Central memory CD8-positive, alpha-beta T cell (primary cell): ENCODE measurements around the gene SNTB2.

Source experiments
- ATAC-seq: fragments of 150-1000 bp; cut with Tn5 transposase; replicated peaks from 2 replicates; pipeline ENCODE4 v1.10.0; 2022; ENCODE audit warnings: mild to moderate bottlenecking, moderate FRiP score, moderate number of reproducible peaks; ENCODE audit not compliant: poor library complexity, severe bottlenecking; ENCODE audit errors: extremely low read depth
- DNase-seq, 2 donors: peaks; one replicate each; pipeline ENCODE4 v3.0.0; 2021; ENCODE audit warnings: low spot score in 2 of 2
- H3K27ac Mint-ChIP-seq: one replicate; pipeline ENCODE4 v1.8.0; 2022; ENCODE audit warnings: low read depth, mild to moderate bottlenecking, moderate library complexity, mixed read lengths
- H3K27me3 Mint-ChIP-seq: one replicate; pipeline ENCODE4 v1.8.0; 2022; ENCODE audit warnings: mixed read lengths
- H3K36me3 Mint-ChIP-seq: one replicate; pipeline ENCODE4 v1.8.0; 2022; ENCODE audit warnings: mild to moderate bottlenecking, moderate library complexity, mixed read lengths; ENCODE audit not compliant: insufficient read depth
- H3K4me1 Mint-ChIP-seq: one replicate; pipeline ENCODE4 v1.8.0; 2022; ENCODE audit warnings: mixed read lengths
- H3K4me3 Mint-ChIP-seq: one replicate; pipeline ENCODE4 v1.8.0; 2022; ENCODE audit warnings: mild to moderate bottlenecking, moderate library complexity, mixed read lengths
- H3K9me3 Mint-ChIP-seq: one replicate; pipeline ENCODE4 v1.8.0; 2022; ENCODE audit warnings: mixed read lengths

Gene SNTB2

DNA sequence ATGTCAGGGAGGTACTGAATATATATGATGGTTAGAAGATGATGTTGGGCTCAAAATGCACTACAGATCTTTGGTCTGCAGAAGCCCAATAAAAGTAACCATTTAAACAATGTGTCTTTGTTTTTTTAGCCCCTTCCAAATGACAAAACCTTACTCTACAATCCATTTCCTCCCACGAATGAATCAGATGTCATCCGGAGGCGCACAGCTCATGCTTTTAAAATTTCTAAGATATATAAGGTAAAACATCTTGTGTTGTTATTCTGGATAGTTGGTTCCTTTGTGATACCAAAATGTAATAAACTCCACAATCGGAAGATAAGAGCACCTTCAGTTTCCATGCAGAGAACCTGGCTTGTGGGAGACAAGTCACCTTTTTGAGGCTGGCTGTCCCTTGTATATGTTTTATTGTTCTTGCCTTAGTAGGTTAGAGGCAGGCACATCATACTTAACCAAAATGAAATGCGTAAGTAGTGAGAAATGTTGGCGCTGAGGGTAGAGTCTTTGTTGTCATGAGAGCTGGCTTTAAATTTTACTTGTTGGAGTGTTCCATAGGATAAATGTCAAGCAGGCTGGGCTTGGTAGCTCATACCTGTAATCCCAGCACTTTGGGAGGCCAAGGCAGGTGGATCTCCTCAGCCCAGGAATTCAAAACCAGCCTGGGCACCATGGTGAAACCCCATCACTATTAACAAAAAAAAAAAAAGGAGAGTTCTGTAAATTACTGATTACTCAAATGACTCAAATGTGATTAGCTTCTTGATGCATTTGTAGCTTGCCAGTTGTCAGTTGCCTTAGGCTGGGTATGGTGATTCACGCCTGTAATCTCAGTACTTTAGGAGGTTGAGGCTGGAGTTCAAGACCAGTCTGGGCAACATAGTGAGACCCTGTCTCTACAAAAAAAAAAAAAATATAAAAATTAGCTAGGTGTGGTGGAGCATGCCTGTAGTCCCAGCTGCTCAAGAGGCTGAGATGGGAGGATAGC lies 19.7 kb upstream of the SNTB2 start:
- ATAC-seq: no peak
- Mint-ChIP-seq H3K36me3 (peaks cover 37% of the 10 kb centered on the region), H3K4me1 (peaks cover 22% of the 10 kb centered on the region), H3K27me3 (no peaks in the 10 kb centered on the region), H3K27ac (peak overlapping the region; percentile 75), H3K4me3 (no peak overlapping the region), H3K9me3 (no peaks in the 10 kb centered on the region)
- no peak for DNase-seq

DNA sequence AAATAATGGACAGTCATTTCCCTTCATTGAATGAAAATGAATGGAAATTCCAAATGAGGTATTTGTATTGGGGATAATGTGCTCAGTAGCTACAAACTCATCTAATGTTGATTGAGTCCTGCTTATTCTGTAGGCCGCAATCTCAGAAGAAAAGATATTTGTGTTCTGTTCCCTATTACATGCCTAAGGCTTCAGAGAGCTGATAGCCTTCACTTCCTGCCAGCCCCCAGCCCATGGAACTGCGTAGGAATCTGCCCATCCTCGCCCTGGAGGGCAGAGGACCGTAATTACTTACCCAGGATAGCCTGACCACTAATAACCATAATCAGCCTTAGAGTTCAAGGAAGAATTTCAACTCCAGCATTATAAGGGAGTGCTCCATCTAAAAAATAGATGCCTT lies 17.9 kb upstream of the SNTB2 start:
- H3K9me3 Mint-ChIP-seq: no peaks in the 10 kb centered on the region
- no peak for ATAC-seq
- H3K4me1 Mint-ChIP-seq: peaks cover 22% of the 10 kb centered on the region
- DNase-seq: no peak
- H3K27me3 Mint-ChIP-seq: no peaks in the 10 kb centered on the region
- peaks cover 22% of the 10 kb centered on the region for H3K36me3 Mint-ChIP-seq
- H3K4me3 Mint-ChIP-seq: no peak overlapping the region
- no peak overlapping the region for H3K27ac Mint-ChIP-seq

DNA sequence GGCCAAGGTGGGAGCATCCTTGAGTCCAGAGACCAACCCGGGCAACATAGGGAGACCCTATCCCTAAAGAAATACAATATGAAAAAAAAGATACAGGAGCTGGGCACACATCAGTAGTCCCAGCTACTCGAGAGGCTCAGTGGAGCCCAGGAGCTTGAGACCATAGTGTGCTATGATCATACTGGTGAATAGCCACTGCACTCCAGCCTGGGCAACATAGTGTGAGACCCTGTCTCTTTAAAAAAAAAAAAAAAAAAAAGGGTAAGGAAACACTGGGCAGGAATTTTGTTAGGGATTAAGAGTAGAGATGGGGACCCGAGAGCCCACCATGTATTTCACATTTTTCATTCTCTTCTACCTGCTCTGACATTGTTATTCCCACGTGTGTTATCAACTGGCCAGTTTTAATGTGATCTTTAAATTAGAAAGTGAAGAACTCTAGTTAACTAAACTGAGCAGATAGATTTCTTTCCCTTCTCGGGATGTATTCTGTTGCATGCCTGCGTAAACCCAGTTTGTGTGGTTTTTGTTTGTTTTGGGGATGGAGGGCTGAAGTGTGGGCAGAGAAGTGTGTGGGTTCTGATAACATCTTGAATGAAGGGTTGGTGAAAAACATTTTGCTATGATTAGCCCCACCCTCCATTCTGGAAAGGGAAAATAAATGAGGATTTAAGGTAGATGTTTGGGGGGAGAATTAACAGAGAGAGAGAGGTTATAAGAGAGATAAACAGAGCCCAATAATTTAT lies 17.2 kb upstream of the SNTB2 start:
- DNase-seq (no peak), ATAC-seq (no peak)
- Mint-ChIP-seq H3K36me3 (peaks cover 20% of the 10 kb centered on the region), H3K4me1 (peaks cover 22% of the 10 kb centered on the region), H3K4me3 (no peak overlapping the region), H3K27me3 (no peaks in the 10 kb centered on the region), H3K27ac (no peak overlapping the region), H3K9me3 (no peaks in the 10 kb centered on the region)

DNA sequence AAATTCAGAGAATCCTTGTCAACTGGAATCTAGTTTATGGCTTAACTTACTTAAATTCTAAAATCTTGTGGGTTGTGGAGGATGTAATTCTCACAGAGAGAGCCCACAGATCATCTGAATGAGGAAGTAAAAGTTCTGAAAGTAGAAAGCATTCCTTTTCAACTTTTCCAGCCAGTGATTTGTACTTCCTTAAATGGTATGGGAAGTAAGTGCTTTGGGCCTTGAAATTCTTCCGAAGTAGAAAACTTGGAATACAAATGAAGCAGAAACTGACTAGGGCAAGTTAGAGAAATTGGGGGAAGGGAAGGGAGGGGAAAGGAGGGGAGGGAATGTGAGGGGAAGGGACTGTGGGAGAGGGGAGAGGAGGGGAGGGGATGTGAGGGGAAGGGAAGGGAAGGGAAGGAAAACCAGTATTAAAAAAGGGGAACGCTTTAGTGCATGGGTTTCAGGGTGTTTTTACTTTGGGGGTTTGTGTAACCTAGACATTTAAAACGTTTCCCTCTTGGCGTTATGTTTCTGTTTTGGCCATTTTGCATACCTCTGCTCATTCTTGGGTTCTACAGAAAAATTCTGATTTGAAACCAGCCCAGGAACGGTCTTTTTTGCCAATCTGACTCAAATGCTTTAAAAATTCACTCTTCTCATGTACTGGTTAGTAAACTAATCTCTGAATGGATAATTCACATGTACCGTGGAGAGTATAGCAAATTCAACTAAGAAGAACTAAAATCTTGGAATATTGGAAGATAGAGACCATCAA lies 15.5 kb upstream of the SNTB2 start:
- H3K4me1 Mint-ChIP-seq: peaks cover 14% of the 10 kb centered on the region
- ATAC-seq: no peak
- no peak overlapping the region for H3K4me3 Mint-ChIP-seq
- no peaks in the 10 kb centered on the region for H3K27me3 Mint-ChIP-seq
- no peak for DNase-seq
- no peak overlapping the region for H3K27ac Mint-ChIP-seq
- no peaks in the 10 kb centered on the region for H3K9me3 Mint-ChIP-seq
- peaks cover 16% of the 10 kb centered on the region for H3K36me3 Mint-ChIP-seq

DNA sequence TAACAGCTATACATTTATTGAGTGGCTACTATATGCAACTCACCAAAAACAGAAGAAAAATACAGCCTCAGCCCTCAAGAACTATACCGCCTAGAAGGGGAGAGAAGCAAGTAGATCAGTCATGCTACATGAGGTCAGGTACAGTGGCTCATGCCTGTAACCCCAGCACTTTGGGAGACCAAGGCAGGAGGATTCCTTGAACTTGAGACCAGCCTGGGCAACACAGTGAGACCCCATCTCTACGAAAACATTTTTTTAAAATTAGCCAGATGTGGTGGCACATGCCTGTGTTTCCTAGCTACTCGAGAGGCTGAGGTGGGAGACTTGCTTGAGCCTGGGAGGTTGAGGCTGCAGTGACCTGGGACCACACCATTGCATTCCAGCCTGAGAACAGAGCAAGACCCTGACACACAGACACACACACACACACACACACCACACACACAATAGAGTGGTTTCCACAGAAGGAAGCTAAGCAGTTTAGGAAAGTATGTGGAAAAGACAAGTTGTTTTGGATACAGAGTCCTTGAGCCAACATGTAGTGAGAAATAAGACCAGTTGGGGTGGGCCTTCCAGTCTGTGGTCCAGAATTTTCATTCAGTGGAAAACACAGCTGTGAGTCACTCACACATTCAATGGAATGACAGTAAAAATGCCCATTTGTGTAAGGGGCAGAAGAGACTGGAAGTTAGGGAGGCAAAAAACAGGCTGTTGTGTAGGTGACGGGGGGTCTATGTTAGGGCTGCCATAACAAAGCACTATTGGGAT lies 10.7 kb upstream of the SNTB2 start:
- DNase-seq: no peak
- H3K4me3 Mint-ChIP-seq: no peak overlapping the region
- peaks cover 8% of the 10 kb centered on the region for H3K4me1 Mint-ChIP-seq
- no peaks in the 10 kb centered on the region for H3K9me3 Mint-ChIP-seq
- no peak for ATAC-seq
- H3K36me3 Mint-ChIP-seq: no peaks in the 10 kb centered on the region
- no peak overlapping the region for H3K27ac Mint-ChIP-seq
- H3K27me3 Mint-ChIP-seq: no peaks in the 10 kb centered on the region

DNA sequence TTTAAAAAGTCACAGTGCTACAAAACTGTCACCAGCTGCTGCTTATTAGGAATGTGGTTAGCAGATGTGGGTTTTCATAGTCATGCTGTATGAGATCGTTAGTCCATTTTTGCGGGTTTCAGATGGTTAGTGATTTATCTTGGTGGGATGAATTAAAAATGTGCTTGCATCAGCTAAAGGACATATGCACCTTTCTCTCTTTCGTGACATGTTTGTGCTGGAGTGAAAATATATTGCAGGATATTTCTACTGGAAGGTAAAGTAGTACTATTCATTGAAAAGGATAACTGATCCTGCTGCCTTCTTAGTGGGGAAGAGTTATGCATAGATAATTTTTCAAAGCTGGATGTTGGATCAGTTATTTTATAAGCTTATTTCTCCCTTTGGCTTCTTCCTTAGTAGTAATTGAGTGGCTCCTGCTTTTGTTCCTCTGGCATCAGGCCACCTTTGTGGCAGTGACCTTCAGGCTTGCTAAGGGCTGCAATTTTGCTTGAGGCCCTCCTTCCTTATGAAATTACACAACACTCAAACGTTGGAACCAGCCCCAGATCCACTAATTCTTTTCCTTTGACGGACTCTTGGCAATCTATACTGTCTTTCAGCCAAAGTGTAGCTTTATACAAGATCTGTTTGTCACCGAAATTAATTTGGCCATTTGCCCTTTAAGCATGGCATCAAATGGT lies 7.5 kb upstream of the SNTB2 start:
- H3K27me3 Mint-ChIP-seq: no peaks in the 10 kb centered on the region
- DNase-seq (no peak), ATAC-seq (no peak)
- no peaks in the 10 kb centered on the region for H3K9me3 Mint-ChIP-seq
- H3K4me3 Mint-ChIP-seq: no peak overlapping the region
- H3K36me3 Mint-ChIP-seq: no peaks in the 10 kb centered on the region
- peaks cover 8% of the 10 kb centered on the region for H3K4me1 Mint-ChIP-seq
- H3K27ac Mint-ChIP-seq: no peak overlapping the region

DNA sequence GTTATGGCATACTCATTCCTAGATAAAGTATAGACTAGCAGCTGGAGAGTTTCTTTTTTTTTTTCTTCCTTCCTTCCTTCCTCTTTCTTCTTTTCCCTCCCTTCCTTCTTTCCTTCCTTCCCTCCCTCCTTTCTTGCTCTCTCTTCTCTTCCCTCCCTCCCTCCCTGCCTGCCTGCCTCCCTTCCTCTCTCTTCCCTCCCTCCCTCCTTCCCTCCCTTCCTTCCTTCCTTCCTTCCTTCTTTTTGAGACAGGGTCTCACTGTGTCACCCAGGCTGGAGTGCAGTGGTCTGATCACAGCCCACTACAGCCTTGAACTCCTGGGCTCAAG lies 7.0 kb upstream of the SNTB2 start:
- Mint-ChIP-seq H3K9me3 (no peaks in the 10 kb centered on the region), H3K27ac (no peak overlapping the region), H3K4me3 (no peak overlapping the region), H3K27me3 (no peaks in the 10 kb centered on the region), H3K4me1 (peaks cover 13% of the 10 kb centered on the region), H3K36me3 (no peaks in the 10 kb centered on the region)
- DNase-seq (no peak), ATAC-seq (no peak)

DNA sequence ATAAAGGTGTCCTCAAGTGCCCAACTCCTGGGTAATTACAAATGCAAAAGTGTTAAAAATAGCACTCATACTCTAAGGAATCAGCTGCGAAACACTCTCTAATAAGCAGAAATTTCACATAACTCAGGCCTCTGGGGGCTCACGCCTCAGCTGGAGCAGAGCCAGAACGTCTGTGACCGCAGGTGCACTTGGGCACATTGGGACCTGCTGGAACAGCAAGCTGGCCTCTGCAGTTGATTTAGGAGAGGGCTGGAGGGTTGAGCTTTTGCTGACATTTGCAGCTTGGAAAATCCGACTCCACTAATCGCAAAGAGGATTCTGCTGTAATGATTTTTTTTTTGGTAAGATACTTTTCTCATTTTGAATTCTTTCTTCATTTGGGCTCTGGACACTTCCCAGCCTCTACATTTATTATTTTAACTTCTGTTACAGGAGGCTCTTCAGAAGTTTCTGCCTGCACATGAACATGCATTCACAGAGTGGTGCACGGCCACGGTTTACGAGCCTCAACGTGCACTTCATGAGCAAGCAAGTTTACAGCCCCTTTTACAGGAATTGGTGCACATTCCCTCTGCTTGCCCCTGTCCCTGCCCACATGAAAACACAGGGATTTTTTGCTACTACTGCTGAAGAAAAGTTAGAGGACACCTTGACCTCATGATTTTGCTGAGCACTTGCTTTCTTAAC lies 4.1 kb upstream of the SNTB2 start:
- no peaks in the 10 kb centered on the region for H3K9me3 Mint-ChIP-seq

DNA sequence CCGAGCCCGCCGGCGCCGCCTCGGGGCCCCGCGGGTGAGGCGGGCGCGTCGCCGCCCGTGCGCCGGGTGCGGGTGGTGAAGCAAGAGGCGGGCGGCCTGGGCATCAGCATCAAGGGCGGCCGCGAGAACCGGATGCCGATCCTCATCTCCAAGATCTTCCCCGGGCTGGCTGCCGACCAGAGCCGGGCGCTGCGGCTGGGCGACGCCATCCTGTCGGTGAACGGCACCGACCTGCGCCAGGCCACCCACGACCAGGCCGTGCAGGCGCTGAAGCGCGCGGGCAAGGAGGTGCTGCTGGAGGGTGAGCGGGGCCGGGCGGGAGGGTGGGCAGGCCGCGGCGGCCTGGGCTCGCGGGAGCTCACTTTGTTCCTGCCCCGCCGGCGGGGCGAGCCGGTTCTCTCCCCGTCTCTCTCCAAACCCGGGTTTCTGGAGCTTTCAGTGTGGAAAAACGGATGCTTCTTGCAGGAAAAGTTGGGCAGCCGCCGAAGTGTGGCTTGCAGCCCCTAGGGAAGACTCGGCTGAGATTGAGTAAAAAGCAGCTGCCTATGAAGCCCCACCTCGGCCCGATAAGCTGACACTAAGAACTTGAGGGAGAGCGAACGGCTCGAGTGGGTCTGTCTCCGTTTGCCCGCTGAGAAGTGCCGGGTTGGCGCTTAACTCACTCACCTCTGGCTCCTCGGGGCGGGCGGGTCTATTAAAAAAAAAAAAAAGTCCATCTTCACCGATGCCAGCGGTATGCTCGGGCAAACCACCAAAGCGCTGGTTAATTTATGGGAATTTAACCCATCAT lies 677 bp downstream of the SNTB2 start:
- H3K27me3 Mint-ChIP-seq: no peaks in the 10 kb centered on the region
- no peaks in the 10 kb centered on the region for H3K9me3 Mint-ChIP-seq
- peak overlapping the region; percentile 69 for H3K27ac Mint-ChIP-seq
- H3K4me3 Mint-ChIP-seq: peak overlapping the region; percentile 100
- peaks cover 50% of the 10 kb centered on the region for H3K4me1 Mint-ChIP-seq
- peaks cover 12% of the 10 kb centered on the region for H3K36me3 Mint-ChIP-seq
- DNase-seq: peak; percentile 18 to 35
- ATAC-seq: peak; percentile 21

More for the DNA sequence above, 4.1 kb upstream of the SNTB2 start:
- no peak overlapping the region for H3K4me3 Mint-ChIP-seq
- no peak overlapping the region for H3K27ac Mint-ChIP-seq
- DNase-seq (no peak), ATAC-seq (no peak)
- H3K4me1 Mint-ChIP-seq: peaks cover 23% of the 10 kb centered on the region
- no peaks in the 10 kb centered on the region for H3K27me3 Mint-ChIP-seq
- H3K36me3 Mint-ChIP-seq: peaks cover 7% of the 10 kb centered on the region

DNA sequence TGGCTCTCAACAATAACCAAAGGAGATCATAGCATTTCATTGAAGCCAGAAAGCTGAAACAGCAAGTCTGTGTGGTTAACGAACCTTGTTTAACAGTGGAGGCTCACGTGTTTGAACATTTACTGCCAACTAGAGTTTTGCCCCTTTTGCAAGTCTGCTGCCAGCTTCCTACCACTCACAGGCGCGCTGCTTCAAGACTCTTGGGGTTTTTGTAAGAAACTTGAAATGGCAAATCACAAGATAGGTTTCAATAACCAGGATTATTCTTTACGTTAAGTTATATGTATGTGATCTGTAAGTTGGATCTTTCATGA lies 1.2 kb downstream of the SNTB2 start:
- Mint-ChIP-seq H3K27me3 (no peaks in the 10 kb centered on the region), H3K36me3 (peaks cover 12% of the 10 kb centered on the region), H3K4me3 (peak overlapping the region; percentile 100), H3K27ac (peak overlapping the region; percentile 69), H3K9me3 (no peaks in the 10 kb centered on the region), H3K4me1 (peaks cover 55% of the 10 kb centered on the region)
- ATAC-seq: peak; percentile 30
- DNase-seq: no peak

DNA sequence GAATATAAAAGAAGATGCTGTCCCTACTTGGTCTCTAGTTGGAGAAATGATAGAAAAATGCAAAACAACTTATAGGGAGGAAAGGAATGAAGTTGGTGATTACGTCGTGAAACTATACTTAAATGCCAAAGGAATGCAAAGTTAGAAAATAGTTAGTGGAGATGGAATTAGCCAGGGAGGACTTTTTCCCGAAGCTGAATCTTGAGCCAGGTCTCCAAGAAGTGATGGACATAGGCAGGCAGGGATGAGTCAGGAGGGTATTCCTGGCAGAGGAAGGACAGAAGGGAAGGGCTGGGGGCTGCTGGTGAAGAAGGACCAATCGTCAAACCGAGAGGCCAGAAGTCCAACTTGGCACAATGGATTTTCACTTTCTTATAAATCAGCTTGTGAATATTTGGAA lies 1.8 kb downstream of the SNTB2 start:
- Mint-ChIP-seq H3K4me3 (peak overlapping the region; percentile 100), H3K36me3 (peaks cover 12% of the 10 kb centered on the region), H3K27ac (peak overlapping the region; percentile 69), H3K9me3 (no peaks in the 10 kb centered on the region), H3K4me1 (peaks cover 56% of the 10 kb centered on the region), H3K27me3 (no peaks in the 10 kb centered on the region)
- ATAC-seq (no peak), DNase-seq (no peak)
